ENCODE measurements around the gene UQCRC1.

DNA sequence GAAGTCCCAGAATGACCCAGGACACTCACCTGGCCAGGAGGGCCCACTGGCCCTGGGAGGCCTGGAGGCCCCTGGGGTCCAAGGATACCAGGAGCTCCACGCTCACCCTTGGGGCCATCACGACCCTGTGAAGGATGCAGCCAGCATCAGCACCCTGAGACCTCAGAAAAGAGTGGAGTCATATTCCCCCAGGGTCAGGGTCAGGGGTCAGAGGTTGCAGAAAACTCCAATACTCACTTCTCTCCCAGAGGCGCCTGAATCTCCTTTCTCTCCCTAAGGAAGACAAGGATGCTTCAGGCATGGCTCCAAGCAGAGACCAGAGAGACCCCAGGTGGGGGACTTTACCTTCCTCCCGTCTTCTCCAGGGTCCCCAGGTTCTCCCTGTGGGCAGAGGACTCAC is 32.8 kb downstream of the UQCRC1 start:
- TF ChIP-seq, protein P1, sequence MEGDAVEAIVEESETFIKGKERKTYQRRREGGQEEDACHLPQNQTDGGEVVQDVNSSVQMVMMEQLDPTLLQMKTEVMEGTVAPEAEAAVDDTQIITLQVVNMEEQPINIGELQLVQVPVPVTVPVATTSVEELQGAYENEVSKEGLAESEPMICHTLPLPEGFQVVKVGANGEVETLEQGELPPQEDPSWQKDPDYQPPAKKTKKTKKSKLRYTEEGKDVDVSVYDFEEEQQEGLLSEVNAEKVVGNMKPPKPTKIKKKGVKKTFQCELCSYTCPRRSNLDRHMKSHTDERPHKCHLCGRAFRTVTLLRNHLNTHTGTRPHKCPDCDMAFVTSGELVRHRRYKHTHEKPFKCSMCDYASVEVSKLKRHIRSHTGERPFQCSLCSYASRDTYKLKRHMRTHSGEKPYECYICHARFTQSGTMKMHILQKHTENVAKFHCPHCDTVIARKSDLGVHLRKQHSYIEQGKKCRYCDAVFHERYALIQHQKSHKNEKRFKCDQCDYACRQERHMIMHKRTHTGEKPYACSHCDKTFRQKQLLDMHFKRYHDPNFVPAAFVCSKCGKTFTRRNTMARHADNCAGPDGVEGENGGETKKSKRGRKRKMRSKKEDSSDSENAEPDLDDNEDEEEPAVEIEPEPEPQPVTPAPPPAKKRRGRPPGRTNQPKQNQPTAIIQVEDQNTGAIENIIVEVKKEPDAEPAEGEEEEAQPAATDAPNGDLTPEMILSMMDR (IDR thresholded peaks at IDR 0.05): no peak
- TF ChIP-seq POLR2A (IDR thresholded peaks at IDR 0.05): no peak

All from thyroid gland (tissue), 4 donors.